Gastrocnemius medialis (tissue), 4 donors: Measurements from ENCODE around the gene CPNE2. TPM values are rescaled to one million over a fixed set of nuclear protein-coding genes. Genes with fewer than 3 reads are reported as not detected.
"Not testable (repeated sequence)": the region's sequence is repeated elsewhere in the genome, so short reads cannot be mapped to it uniquely, and the experiment has no call there.

Experiments
- ATAC-seq, 2 donors: fragments of 150-250 bp; one replicate each; pipeline ENCODE4 v1.9.1; 2016
- DNase-seq, 2 donors: peaks; one replicate each; pipeline ENCODE4 v3.0.0-alpha.2; 2019
- H3K27ac ChIP-seq, 4 donors: fragments of 200-600 bp; sonication (generic); 1 replicate in 1 of 4; 2 replicates in 3 of 4; pipeline ENCODE4 v1.5.1; 2016 to 2018; ENCODE audit warnings: mild to moderate bottlenecking in 2 of 4, moderate library complexity in 1 of 4
- H3K27me3 ChIP-seq, 3 donors: fragments of 200-600 bp; sonication (generic) in 2 of 3; 1 replicate in 1 of 3; 2 replicates in 2 of 3; pipeline versions ENCODE4 v1.5.1 to v1.6.0; 2016 to 2019; ENCODE audit warnings: mild to moderate bottlenecking in 1 of 3, moderate library complexity in 1 of 3
- H3K36me3 ChIP-seq, 2 donors: fragments of 200-600 bp; sonication (generic) in 1 of 2; one replicate each; pipeline ENCODE4 v1.5.1; 2017 to 2018
- H3K4me1 ChIP-seq, 2 donors: fragments of 200-600 bp; sonication (generic) in 1 of 2; one replicate each; pipeline ENCODE4 v1.5.1; 2016 to 2017; ENCODE audit warnings: mild to moderate bottlenecking in 2 of 2
- H3K4me3 ChIP-seq, 4 donors: fragments of 200-600 bp; sonication (generic) in 3 of 4; 1 replicate in 1 of 4; 2 replicates in 3 of 4; pipeline ENCODE4 v1.5.1; 2016 to 2019; ENCODE audit warnings: mild to moderate bottlenecking in 2 of 4
- H3K9me3 ChIP-seq, 3 donors: fragments of 200-600 bp; sonication (generic) in 2 of 3; 1 replicate in 1 of 3; 2 replicates in 2 of 3; pipeline ENCODE4 v1.5.1; 2016 to 2019
- CTCF ChIP-seq, 5 experiments: fragments of 450-650 bp in 3 of 5; fragments of 200-600 bp in 2 of 5; sonication (generic) in 2 of 5; IDR thresholded peaks in 4 of 5; conservative IDR thresholded peaks in 1 of 5; 1 replicate in 4 of 5; 2 replicates in 1 of 5; pipeline ENCODE4 v1.5.1; 2016 to 2019; ENCODE audit warnings: antibody characterized with exemption in 5 of 5, mild to moderate bottlenecking in 3 of 5, moderate library complexity in 3 of 5
- POLR2A ChIP-seq, 2 donors: fragments of 450-650 bp; IDR thresholded peaks; one replicate each; pipeline ENCODE4 v1.6.1; 2017; ENCODE audit warnings: antibody characterized with exemption in 2 of 2, mild to moderate bottlenecking in 2 of 2, moderate library complexity in 2 of 2
- in situ Hi-C, 4 donors: fragments of 200-750 bp; cut with MboI; loops; one replicate each; pipeline versions ENCODE4 v1.15.0 to v1.8.0; 2017; ENCODE audit warnings: low sequenced_read_pairs in 4 of 4
- intact Hi-C: fragments of 100-400 bp; cut with DNase I; formaldehyde crosslinking; loops from one replicate; pipeline ENCODE4 v1.15.1; 2023; ENCODE audit warnings: low total_unique reads
- total RNA-seq, 4 donors: library from RNA; depleted of rRNA; stranded (reverse); fragments of >200 nt; gene quantifications; one replicate each; pipeline versions ENCODE4 v1.1.0 to v1.2.3, GENCODE V29; 2016

Gene CPNE2
- total RNA-seq, 4 donors from 2014 or later = 11.7 to 20.0 (median 17.2) TPM

DNA sequence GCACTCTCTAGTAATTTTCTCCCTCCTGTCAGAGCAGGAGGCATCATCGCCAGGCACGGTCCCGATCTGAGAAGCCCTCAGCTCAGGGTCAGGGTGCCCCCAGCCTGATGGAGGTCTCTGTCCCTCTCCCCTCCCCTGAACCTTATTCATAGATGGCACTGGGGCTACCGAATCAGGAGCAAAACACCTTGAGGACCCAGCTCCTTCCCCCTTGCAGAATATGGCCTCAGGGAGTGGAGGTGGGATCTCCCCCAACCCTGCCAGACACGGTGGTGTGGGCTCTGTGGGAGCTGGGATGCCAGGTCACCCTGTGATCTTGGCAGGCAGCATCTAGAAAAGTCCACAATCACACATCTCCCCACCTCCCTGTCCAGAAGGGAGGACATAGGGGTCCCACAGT, 2.5 kb downstream of the CPNE2 start:
- H3K27ac ChIP-seq = no peak overlapping the region
- ATAC-seq (no peak), DNase-seq (no peak)
- H3K36me3 ChIP-seq = no peaks in the 10 kb centered on the region
- H3K9me3 ChIP-seq = no peaks in the 10 kb centered on the region
- no peaks in the 10 kb centered on the region for H3K27me3 ChIP-seq
- no peak overlapping the region for H3K4me3 ChIP-seq
- TF ChIP-seq CTCF (IDR thresholded peaks at IDR 0.05 in 4 of 5, conservative IDR thresholded peaks at IDR 0.05 in 1 of 5) (no peak), POLR2A (IDR thresholded peaks at IDR 0.05) (no peak)
- H3K4me1 ChIP-seq = peaks cover 11 to 17% of the 10 kb centered on the region in 2 donors
- in situ Hi-C loops = loop anchor here in 1 of 4 donors (25.0 kb wide), 1 partner anchor 317 kb away; the partner anchor contains the start of gene CCL17
- intact Hi-C loops = loop anchor here (10.0 kb wide), 2 partner anchors 150 to 320 kb away; partner anchors contain the start of gene ARL2BP

- DNase-seq (no peak), ATAC-seq (no peak)
- Histone ChIP-seq H3K4me3 (no peak overlapping the region), H3K4me1 (peaks cover 11 to 17% of the 10 kb centered on the region in 2 donors), H3K27ac (no peak overlapping the region), H3K9me3 (no peaks in the 10 kb centered on the region), H3K36me3 (no peaks in the 10 kb centered on the region), H3K27me3 (no peaks in the 10 kb centered on the region)
- in situ Hi-C loops = loop anchor here in 1 of 4 donors (25.0 kb wide), 1 partner anchor 316 kb away; the partner anchor contains the start of gene CCL17
- intact Hi-C loops = loop anchor here (10.0 kb wide), 2 partner anchors 149 to 319 kb away; partner anchors contain the start of gene ARL2BP
- no peak for TF ChIP-seq POLR2A (IDR thresholded peaks at IDR 0.05)
- TF ChIP-seq CTCF (IDR thresholded peaks at IDR 0.05 in 4 of 5, conservative IDR thresholded peaks at IDR 0.05 in 1 of 5) = no peak
Measured at GRCh38 chr16:57096192-57096591, 3.8 kb downstream of the CPNE2 start.

DNA sequence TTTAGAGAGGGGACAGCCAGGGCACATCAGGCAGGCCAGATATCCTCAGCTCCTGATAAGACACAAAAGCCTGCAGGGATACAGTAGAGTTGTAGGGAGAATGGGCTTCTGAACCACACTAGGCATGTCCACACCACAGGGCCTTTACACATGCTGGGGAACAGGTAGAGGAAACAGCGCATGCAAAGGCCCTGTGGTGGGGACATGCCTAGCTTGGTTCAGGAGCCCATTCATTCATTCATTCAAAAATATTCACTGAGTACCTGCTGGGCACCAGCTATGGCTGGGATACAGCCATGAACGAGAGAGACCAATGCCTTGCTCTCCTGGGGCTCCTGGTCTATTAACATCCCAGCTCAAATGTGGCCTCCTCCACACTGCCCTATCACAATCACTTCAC, 4.4 kb downstream of the CPNE2 start:
- Histone ChIP-seq H3K4me3 (no peak overlapping the region), H3K36me3 (no peaks in the 10 kb centered on the region), H3K27ac (no peak overlapping the region), H3K27me3 (no peaks in the 10 kb centered on the region), H3K4me1 (peaks cover 8 to 13% of the 10 kb centered on the region in 2 donors), H3K9me3 (no peaks in the 10 kb centered on the region)
- in situ Hi-C loops (loop anchor here in 1 of 4 donors (25.0 kb wide), 1 partner anchor 316 kb away; the partner anchor contains the start of gene CCL17), intact Hi-C loops (loop anchor here (10.0 kb wide), 2 partner anchors 148 to 318 kb away; partner anchors contain the start of gene ARL2BP)
- no peak for DNase-seq
- no peak for ATAC-seq
- TF ChIP-seq CTCF (IDR thresholded peaks at IDR 0.05 in 4 of 5, conservative IDR thresholded peaks at IDR 0.05 in 1 of 5) = no peak
- no peak for TF ChIP-seq POLR2A (IDR thresholded peaks at IDR 0.05)

DNA sequence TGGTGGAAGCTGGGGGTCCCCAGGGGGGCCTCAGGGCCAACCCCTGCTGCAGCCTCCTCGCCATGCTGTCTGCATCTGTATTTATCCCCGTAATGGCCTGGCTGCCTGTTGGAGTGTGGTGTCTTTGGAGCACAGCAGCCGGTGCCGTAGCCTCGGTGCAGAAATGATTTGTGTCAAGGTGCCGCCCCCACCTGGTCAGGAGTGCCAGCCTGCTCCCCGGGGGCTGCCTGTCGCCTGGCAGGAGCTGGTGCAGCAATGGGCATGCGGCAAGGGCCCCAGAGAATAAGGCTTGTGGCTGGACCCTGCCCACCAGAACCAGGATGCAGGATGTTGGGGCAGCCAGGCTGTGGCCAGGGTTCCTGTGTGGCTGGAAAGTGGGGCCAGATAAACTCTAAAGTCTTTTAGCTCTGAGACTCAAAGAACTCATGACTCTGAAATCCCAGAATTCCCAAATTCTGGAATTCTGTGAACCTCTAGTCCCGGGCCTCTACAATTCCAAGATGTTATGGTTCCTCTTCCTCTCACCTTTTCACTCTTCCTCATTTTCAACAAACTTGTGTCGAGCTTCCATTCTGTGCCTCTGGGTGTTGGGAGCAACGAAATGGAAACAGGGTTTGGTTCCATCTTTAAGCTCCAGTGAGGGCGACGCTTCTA, 5.9 kb downstream of the CPNE2 start:
- DNase-seq = no peak
- Histone ChIP-seq H3K4me3 (no peak overlapping the region), H3K27me3 (no peaks in the 10 kb centered on the region), H3K4me1 (peaks cover 7 to 8% of the 10 kb centered on the region in 2 donors), H3K36me3 (no peaks in the 10 kb centered on the region), H3K27ac (no peak overlapping the region), H3K9me3 (no peaks in the 10 kb centered on the region)
- TF ChIP-seq POLR2A (IDR thresholded peaks at IDR 0.05) (no peak), CTCF (IDR thresholded peaks at IDR 0.05 in 4 of 5, conservative IDR thresholded peaks at IDR 0.05 in 1 of 5) (no peak)
- in situ Hi-C loops = loop anchor here in 1 of 4 donors (25.0 kb wide), 1 partner anchor 314 kb away; the partner anchor contains the start of gene CCL17
- intact Hi-C loops = loop anchor here (10.0 kb wide), 2 partner anchors 146 to 316 kb away; partner anchors contain the start of gene ARL2BP
- no peak for ATAC-seq

GRCh38 chr16:57099965-57100364, 7.6 kb downstream of the CPNE2 start:
- intact Hi-C loops (loop anchor here (10.0 kb wide), 2 partner anchors 145 to 315 kb away; partner anchors contain the start of gene ARL2BP), in situ Hi-C loops (loop anchor here in 1 of 4 donors (25.0 kb wide), 1 partner anchor 312 kb away; the partner anchor contains the start of gene CCL17)
- not testable (repeated sequence) for H3K27me3 ChIP-seq, H3K4me3 ChIP-seq, ATAC-seq, H3K27ac ChIP-seq, H3K9me3 ChIP-seq, H3K36me3 ChIP-seq, H3K4me1 ChIP-seq, DNase-seq
